Measurements from ENCODE around the gene MPC1.

- TF ChIP-seq, protein P1, sequence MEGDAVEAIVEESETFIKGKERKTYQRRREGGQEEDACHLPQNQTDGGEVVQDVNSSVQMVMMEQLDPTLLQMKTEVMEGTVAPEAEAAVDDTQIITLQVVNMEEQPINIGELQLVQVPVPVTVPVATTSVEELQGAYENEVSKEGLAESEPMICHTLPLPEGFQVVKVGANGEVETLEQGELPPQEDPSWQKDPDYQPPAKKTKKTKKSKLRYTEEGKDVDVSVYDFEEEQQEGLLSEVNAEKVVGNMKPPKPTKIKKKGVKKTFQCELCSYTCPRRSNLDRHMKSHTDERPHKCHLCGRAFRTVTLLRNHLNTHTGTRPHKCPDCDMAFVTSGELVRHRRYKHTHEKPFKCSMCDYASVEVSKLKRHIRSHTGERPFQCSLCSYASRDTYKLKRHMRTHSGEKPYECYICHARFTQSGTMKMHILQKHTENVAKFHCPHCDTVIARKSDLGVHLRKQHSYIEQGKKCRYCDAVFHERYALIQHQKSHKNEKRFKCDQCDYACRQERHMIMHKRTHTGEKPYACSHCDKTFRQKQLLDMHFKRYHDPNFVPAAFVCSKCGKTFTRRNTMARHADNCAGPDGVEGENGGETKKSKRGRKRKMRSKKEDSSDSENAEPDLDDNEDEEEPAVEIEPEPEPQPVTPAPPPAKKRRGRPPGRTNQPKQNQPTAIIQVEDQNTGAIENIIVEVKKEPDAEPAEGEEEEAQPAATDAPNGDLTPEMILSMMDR (IDR thresholded peaks at IDR 0.05): no peak
- TF ChIP-seq POLR2A (IDR thresholded peaks at IDR 0.05): no peak
Measured at GRCh38 chr6:166395351-166395750, 12.6 kb upstream of the MPC1 start.
